D721Med (cell line): ENCODE results near the gene PDE1C.

Source experiments
- DNase-seq: peaks from one replicate; pipeline ENCODE4 v3.0.0; 2011; ENCODE audit warnings: low spot score; ENCODE audit not compliant: insufficient read length
- FAIRE-seq: peaks from 2 replicates; lab custom pipeline; 2011; peaks lifted over from hg19 to GRCh38; lab: Jason Lieb, UNC
- TF ChIP-seq, protein P1 (sequence below): IDR thresholded peaks from 2 replicates; pipeline ENCODE4 v1.5.1; 2012; ENCODE audit warnings: mild to moderate bottlenecking, control low read depth; ENCODE audit not compliant: insufficient read depth; ENCODE audit errors: missing control alignments

The PDE1C gene

DNA sequence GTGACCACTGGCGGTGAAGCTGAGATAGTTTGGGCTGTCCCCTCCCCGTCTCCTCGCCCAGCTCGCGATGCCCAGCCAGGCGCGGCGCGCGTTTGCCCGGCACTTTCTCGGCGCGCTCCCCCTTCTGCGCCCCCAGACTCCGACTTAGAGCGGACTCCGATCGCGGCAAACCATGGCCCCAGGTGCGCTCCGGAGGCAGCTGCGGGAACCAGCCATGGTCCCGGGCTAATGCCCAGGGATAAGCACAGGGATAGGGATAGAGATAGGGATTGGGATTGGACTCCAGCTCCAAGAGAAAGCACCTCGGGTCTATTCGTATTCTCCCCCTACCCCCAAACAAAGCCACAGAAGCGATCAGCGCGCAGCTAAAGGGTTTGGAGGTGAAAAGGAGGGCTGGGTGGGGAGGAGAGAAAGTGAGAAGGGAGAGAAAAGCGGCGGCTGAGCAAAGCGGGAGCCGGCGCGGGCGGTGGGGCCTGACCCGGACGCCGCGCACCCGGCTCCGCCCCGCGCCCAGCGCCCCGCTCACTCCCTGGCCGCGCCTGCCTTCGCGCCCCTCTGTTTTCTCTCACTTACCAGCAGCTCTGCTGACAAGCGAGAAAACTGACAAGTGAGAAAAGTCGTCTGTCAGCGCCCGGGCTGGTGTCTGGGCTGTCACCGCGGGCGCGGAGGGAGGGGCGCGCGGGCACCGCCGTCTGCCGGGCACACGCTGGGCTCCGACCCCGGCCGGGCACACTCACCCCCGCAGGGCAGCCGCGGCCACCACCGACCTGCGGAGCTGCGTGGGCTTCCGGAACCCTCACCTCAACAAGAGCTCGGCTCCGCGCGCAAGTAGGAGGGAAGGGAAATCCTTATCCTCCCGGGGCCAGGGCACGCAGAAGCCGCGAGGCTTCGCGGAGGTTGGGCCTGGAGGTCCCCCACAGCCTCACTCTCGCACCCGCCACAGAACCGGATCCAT is at the start of gene PDE1C:
TSS of gene PDE1C (minus strand) at position 2 of the 955 bp plus-strand sequence.
- DNase-seq (no peak), FAIRE-seq (no peak)
- TF ChIP-seq, protein P1, sequence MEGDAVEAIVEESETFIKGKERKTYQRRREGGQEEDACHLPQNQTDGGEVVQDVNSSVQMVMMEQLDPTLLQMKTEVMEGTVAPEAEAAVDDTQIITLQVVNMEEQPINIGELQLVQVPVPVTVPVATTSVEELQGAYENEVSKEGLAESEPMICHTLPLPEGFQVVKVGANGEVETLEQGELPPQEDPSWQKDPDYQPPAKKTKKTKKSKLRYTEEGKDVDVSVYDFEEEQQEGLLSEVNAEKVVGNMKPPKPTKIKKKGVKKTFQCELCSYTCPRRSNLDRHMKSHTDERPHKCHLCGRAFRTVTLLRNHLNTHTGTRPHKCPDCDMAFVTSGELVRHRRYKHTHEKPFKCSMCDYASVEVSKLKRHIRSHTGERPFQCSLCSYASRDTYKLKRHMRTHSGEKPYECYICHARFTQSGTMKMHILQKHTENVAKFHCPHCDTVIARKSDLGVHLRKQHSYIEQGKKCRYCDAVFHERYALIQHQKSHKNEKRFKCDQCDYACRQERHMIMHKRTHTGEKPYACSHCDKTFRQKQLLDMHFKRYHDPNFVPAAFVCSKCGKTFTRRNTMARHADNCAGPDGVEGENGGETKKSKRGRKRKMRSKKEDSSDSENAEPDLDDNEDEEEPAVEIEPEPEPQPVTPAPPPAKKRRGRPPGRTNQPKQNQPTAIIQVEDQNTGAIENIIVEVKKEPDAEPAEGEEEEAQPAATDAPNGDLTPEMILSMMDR, result no peak

DNA sequence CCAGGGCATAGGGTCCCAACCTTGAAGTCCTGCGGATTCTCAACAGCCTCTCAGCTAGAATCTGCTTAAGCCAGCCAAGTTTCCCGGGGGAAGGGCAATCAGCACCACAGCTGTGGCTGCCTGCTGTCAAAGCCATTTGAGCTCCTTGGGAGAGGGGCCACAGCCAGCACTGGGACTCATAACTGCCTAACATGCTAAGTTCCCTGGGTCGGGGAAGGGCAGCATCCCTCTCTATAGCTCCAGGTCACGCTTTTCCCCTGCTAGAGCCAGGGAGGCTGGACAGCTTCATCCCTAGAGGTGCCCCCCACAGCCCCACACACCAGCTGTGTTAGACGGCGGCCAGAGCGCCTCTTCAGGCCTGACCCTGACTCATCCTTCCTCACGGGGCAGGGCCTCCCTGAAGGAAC is 49.6 kb upstream of the PDE1C start:
- DNase-seq, result no peak
- no peak for FAIRE-seq
- TF ChIP-seq, protein P1, result no peak

DNA sequence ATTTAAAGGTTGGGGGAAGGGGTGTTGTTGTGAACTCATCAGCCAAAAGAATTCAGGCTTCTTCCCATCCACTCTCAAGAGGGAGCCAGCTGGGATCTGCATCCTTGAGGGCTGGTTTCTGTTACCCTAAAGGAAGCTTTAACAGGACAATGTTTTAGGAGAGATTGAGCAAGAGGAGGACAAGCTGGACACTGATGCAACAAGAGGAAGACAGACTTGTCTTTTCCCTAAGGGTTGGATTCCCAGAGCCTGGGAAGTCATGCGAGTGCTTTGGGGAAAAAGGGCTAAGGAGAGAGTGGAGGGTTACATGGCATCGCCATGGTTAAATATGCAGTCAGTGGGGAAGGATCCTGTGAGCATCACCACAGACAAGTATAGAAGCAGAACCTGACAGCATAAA is 47.6 kb upstream of the PDE1C start:
- no peak for DNase-seq
- TF ChIP-seq, protein P1, result no peak
- no peak for FAIRE-seq

DNA sequence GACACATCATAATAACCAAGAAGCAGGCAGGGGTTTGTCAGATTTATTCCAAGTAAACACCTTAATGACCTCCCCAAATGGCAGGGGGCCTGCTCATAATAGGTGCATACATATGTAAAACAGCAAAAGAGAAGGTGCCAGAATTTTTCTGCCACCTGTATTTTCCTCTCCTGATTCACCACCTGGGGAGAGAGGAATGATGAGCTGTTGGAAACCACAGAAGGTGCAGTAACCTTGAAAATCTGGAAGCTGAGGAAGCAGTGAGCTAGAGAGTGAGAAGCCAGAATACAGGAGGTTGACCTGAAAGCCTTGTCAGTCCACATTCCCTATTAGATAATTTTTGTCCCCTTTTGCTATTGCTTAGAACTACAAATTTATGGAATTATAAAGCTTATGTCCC is 46.2 kb upstream of the PDE1C start:
- TF ChIP-seq, protein P1, result no peak
- DNase-seq, result no peak
- FAIRE-seq, result no peak

DNA sequence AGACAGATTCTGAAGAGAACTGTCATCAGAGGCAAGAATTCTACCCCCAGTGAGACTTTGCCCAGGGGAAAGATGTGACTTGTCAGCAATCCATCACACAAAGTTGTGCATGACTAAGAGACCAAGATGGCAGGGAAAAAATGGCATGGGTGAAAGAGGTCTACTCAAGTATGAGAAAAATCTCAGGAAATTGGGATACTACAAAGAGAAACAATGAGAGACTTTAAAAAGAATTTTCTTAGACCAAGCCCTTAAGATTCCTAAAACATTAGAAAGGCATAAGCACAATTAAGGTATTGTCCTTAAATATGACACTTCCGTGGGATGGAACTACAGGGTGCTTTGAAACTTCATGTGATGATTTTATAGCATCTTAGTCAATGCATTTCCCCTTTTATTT is 45.6 kb upstream of the PDE1C start:
- TF ChIP-seq, protein P1, result no peak
- DNase-seq (no peak), FAIRE-seq (no peak)

DNA sequence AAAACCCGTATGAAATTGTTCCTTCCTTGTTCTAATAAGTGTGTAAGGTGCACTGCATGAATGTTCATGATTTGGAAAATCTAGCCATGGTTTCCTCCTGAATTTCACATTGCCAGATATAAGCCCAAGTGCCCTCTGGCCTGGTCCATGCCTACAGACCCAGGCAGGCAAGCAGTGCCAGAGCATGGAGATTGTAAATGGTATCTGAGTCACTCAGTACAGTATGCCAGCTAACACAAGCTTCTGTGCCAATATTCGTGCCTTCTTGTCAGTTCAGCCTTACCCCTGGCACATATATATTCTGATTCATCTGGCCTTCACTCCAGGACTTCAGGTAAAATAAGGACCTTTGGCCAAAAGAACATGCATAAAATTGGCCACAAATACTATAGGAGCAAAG is 38.4 kb upstream of the PDE1C start:
- FAIRE-seq (no peak), DNase-seq (no peak)
- TF ChIP-seq, protein P1, result no peak

DNA sequence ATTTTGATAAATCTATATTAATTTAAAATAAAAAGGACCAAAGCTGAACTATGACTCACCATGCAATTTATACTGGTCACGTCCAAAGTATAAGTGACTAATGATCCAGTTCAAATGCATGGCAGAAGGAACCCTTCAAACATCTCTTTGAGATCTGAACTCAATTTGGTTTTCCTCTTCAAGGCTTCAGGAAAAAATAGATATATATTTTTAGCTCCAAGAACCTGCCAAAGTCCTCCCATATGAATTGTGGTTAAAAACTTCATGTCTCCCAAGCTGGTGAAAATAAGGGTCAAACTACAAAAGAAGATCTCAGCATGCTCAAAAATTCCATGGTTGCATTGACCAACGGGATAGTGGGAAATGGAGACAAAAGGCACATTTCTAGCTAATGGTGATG is 34.6 kb upstream of the PDE1C start:
- DNase-seq (no peak), FAIRE-seq (no peak)
- TF ChIP-seq, protein P1, result no peak
